ENCODE measurements around the gene DDX11. TPM values are rescaled to one million over a fixed set of nuclear protein-coding genes. Genes with fewer than 3 reads are reported as not detected.

DDX11 gene
- total RNA-seq, 2 experiments from 2014 or later, result 143 to 147 TPM

- ChIA-PET POLR2A (no interaction called here), CTCF (no interaction called here)
- H3K4me1 Mint-ChIP-seq (ENCODE audit: low read depth), result no peaks in the 10 kb centered on the region
- intact Hi-C loops (cut with micrococcal nuclease), result no loop called here
- H3K4me3 Mint-ChIP-seq, result no peak overlapping the region
- no peaks in the 10 kb centered on the region for H3K27me3 Mint-ChIP-seq
- TF ChIP-seq CTCF (IDR thresholded peaks at IDR 0.05), result no peak
- DNase-seq, result no peak
- H3K27ac Mint-ChIP-seq, result no peak overlapping the region
- no peaks in the 10 kb centered on the region for H3K36me3 Mint-ChIP-seq (ENCODE audit: low read depth)
- no peaks in the 10 kb centered on the region for H3K9me3 Mint-ChIP-seq
- no peak for ATAC-seq
Observed at GRCh38 chr12:31033146-31033545, 40.5 kb upstream of the DDX11 start.

GRCh38 chr12:31033681-31034080 lies 40.0 kb upstream of the DDX11 start:
- intact Hi-C loops (cut with micrococcal nuclease), result no loop called here
- TF ChIP-seq CTCF (IDR thresholded peaks at IDR 0.05), result no peak
- no peaks in the 10 kb centered on the region for H3K36me3 Mint-ChIP-seq (ENCODE audit: low read depth)
- H3K9me3 Mint-ChIP-seq, result no peaks in the 10 kb centered on the region
- H3K27ac Mint-ChIP-seq, result no peak overlapping the region
- CTCF ChIA-PET, result no interaction called here
- POLR2A ChIA-PET, result no interaction called here
- ATAC-seq (no peak), DNase-seq (no peak)
- H3K4me3 Mint-ChIP-seq, result no peak overlapping the region
- H3K4me1 Mint-ChIP-seq (ENCODE audit: low read depth), result no peaks in the 10 kb centered on the region
- no peaks in the 10 kb centered on the region for H3K27me3 Mint-ChIP-seq

GRCh38 chr12:31034372-31034771 lies 39.3 kb upstream of the DDX11 start:
- DNase-seq, result no peak
- H3K4me3 Mint-ChIP-seq, result no peak overlapping the region
- no peaks in the 10 kb centered on the region for H3K9me3 Mint-ChIP-seq
- H3K27ac Mint-ChIP-seq, result no peak overlapping the region
- no peaks in the 10 kb centered on the region for H3K4me1 Mint-ChIP-seq (ENCODE audit: low read depth)
- no peaks in the 10 kb centered on the region for H3K36me3 Mint-ChIP-seq (ENCODE audit: low read depth)
- no peak for TF ChIP-seq CTCF (IDR thresholded peaks at IDR 0.05)
- ChIA-PET CTCF (no interaction called here), POLR2A (no interaction called here)
- no peak for ATAC-seq
- intact Hi-C loops (cut with micrococcal nuclease), result no loop called here
- H3K27me3 Mint-ChIP-seq, result no peaks in the 10 kb centered on the region

- Mint-ChIP-seq H3K27ac (no peak overlapping the region), H3K27me3 (no peaks in the 10 kb centered on the region), H3K4me3 (no peak overlapping the region), H3K36me3 (ENCODE audit: low read depth) (no peaks in the 10 kb centered on the region), H3K9me3 (no peaks in the 10 kb centered on the region), H3K4me1 (ENCODE audit: low read depth) (no peaks in the 10 kb centered on the region)
- ATAC-seq (no peak), DNase-seq (no peak)
- no peak for TF ChIP-seq CTCF (IDR thresholded peaks at IDR 0.05)
- intact Hi-C loops (cut with micrococcal nuclease), result no loop called here
- ChIA-PET CTCF (no interaction called here), POLR2A (no interaction called here)
Observed at GRCh38 chr12:31035226-31035625, 38.4 kb upstream of the DDX11 start.

- TF ChIP-seq CTCF (IDR thresholded peaks at IDR 0.05), result no peak
- intact Hi-C loops (cut with micrococcal nuclease), result no loop called here
- Mint-ChIP-seq H3K36me3 (ENCODE audit: low read depth) (no peaks in the 10 kb centered on the region), H3K9me3 (no peaks in the 10 kb centered on the region), H3K27ac (no peak overlapping the region), H3K4me1 (ENCODE audit: low read depth) (no peaks in the 10 kb centered on the region), H3K27me3 (no peaks in the 10 kb centered on the region), H3K4me3 (no peak overlapping the region)
- ChIA-PET CTCF (no interaction called here), POLR2A (no interaction called here)
- ATAC-seq (no peak), DNase-seq (no peak)
Observed at GRCh38 chr12:31035967-31036665, 37.5 kb upstream of the DDX11 start.

Data from activated CD8-positive, alpha-beta T cell treated with anti-CD3 and anti-CD28 coated beads for 36 hours (primary cell).